Mucosa of descending colon (tissue), 3 donors: ENCODE measurements around the gene NFIL3. TPM values are rescaled to one million over a fixed set of nuclear protein-coding genes. Genes with fewer than 3 reads are reported as not detected.

Experiments used
- ATAC-seq: fragments of 200-7000 bp; cut with Tn5 transposase; one replicate; pipeline ENCODE4 v1.9.1; 2020; ENCODE audit warnings: mild to moderate bottlenecking, moderate library complexity
- DNase-seq, 3 donors: peaks; one replicate each; pipeline ENCODE4 v3.0.0-alpha.2; 2020
- H3K36me3 ChIP-seq: fragments of 200-600 bp; one replicate; pipeline ENCODE4 v1.8.0; 2021; ENCODE audit warnings: low read depth, mild to moderate bottlenecking
- H3K4me1 ChIP-seq: fragments of 200-600 bp; one replicate; pipeline ENCODE4 v1.8.0; 2021; ENCODE audit warnings: low read depth, mild to moderate bottlenecking
- H3K4me3 ChIP-seq: fragments of 200-600 bp; one replicate; pipeline ENCODE4 v1.8.0; 2021; ENCODE audit warnings: mild to moderate bottlenecking
- H3K9me3 ChIP-seq: fragments of 200-600 bp; one replicate; pipeline ENCODE4 v1.8.0; 2021; ENCODE audit warnings: mild to moderate bottlenecking
- intact Hi-C, 2 donors: fragments of 100-400 bp; cut with DNase I in 1 of 2; cut with micrococcal nuclease in 1 of 2; formaldehyde crosslinking; loops; one replicate each; pipeline versions ENCODE4 v1.11.0 to v1.11.1; 2022; cut with DNase I, micrococcal nuclease
- total RNA-seq, 3 donors: library from RNA; stranded (reverse); fragmentation: NEBNext Ultra II Directional in 2 of 3; extraction: Animal tissue kit (Norgen Biotek cat#: 25700) in 2 of 3; gene quantifications; one replicate each; pipeline versions ENCODE4 v1.2.1 to v1.2.4, GENCODE V29; 2021 to 2023
- TF ChIP-seq, protein P1 (sequence below): fragments of 200-600 bp; IDR thresholded peaks from one replicate; pipeline ENCODE4 v1.8.0; 2022; ENCODE audit warnings: antibody characterized with exemption, mild to moderate bottlenecking
- donor health status: DM: no; HTN: no; CAD: no; lungs with moderate emphysema.
- donor health status: DM: no; HTN: no; CAD: no.
- donor health status: DM: no; HTN: yes; CAD: no.

The NFIL3 gene
- total RNA-seq, 3 donors from 2014 or later: 17.7 to 41.9 (median 20.6) TPM

DNA sequence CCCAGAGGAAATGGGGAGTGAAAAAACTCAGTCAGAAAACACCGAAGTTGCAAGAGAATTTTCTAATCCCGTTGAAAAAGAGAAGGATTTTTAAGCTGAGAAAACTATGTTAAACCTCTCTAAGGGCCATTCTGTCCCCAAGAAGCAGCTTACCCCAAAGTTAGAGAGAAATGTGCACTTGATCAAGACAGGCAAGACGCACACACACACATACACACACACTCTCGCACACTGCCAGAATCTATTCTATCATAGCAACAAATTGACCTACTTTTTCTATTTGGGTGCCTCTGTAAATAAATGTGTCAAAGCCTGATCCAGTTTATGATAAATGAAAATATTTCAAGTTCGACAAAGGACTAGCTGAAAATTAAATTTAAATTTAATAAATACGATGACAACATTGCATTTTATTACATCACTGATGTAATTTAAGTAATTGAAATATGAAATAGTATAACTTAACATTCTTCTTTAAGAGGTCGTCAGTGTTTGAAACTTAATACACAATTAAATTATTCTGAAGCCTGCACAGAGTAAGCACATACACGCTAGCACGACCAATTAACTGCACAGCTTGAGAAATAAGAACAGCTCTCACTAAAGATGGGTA, 5.9 kb downstream of the NFIL3 start:
- TF ChIP-seq, protein P1, sequence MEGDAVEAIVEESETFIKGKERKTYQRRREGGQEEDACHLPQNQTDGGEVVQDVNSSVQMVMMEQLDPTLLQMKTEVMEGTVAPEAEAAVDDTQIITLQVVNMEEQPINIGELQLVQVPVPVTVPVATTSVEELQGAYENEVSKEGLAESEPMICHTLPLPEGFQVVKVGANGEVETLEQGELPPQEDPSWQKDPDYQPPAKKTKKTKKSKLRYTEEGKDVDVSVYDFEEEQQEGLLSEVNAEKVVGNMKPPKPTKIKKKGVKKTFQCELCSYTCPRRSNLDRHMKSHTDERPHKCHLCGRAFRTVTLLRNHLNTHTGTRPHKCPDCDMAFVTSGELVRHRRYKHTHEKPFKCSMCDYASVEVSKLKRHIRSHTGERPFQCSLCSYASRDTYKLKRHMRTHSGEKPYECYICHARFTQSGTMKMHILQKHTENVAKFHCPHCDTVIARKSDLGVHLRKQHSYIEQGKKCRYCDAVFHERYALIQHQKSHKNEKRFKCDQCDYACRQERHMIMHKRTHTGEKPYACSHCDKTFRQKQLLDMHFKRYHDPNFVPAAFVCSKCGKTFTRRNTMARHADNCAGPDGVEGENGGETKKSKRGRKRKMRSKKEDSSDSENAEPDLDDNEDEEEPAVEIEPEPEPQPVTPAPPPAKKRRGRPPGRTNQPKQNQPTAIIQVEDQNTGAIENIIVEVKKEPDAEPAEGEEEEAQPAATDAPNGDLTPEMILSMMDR: no peak

DNA sequence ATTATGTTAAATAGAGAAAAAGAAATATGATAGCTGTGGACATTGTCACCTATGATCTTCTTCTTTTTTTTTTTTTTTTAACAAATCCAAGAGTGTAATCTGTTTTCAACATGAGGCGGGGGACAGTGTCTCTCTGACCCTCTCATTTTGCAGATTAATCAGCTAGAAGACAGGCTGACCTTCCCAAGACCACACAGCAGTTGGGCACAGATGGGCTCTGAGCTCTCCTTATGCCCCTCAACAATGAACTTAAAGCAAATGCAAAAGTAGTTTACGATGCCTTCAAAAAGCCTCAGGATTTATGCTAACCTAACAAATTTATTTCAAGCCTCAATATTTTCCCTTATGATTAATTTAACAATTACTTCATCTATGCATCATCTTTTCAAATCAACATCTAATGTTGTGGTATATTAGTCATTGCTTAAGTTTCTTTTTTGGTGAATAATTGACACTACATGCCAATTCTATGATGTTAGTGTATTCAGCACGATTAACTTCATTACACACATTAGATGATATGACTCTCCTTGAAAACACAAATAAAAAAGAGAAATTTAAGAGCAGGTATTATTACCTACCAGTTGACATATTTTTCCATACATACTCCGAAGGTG, 7.4 kb downstream of the NFIL3 start:
- ATAC-seq: no peak
- no peak for DNase-seq
- intact Hi-C loops: no loop called here
- Histone ChIP-seq H3K4me3 (no peak overlapping the region), H3K36me3 (no peaks in the 10 kb centered on the region), H3K4me1 (peaks cover 14% of the 10 kb centered on the region), H3K9me3 (no peaks in the 10 kb centered on the region)
- TF ChIP-seq, protein P1: no peak

More for the DNA sequence above, 5.9 kb downstream of the NFIL3 start:
- intact Hi-C loops: no loop called here
- no peak overlapping the region for H3K4me3 ChIP-seq
- DNase-seq: no peak
- H3K9me3 ChIP-seq: no peaks in the 10 kb centered on the region
- ATAC-seq: no peak
- peaks cover 22% of the 10 kb centered on the region for H3K4me1 ChIP-seq
- no peaks in the 10 kb centered on the region for H3K36me3 ChIP-seq

- intact Hi-C loops: no loop called here
- no peak for DNase-seq
- no peak overlapping the region for H3K4me3 ChIP-seq
- TF ChIP-seq, protein P1: no peak
- ATAC-seq: peak; percentile 46
- H3K36me3 ChIP-seq: no peaks in the 10 kb centered on the region
- peaks cover 11% of the 10 kb centered on the region for H3K4me1 ChIP-seq
- no peaks in the 10 kb centered on the region for H3K9me3 ChIP-seq
Measured at GRCh38 chr9:91415290-91415689, 8.3 kb downstream of the NFIL3 start.

- ATAC-seq (no peak), DNase-seq (no peak)
- TF ChIP-seq, protein P1: no peak
- Histone ChIP-seq H3K9me3 (no peaks in the 10 kb centered on the region), H3K36me3 (no peaks in the 10 kb centered on the region), H3K4me1 (peaks cover 4% of the 10 kb centered on the region), H3K4me3 (no peak overlapping the region)
- intact Hi-C loops: no loop called here
Measured at GRCh38 chr9:91412941-91413340, 10.7 kb downstream of the NFIL3 start.

DNA sequence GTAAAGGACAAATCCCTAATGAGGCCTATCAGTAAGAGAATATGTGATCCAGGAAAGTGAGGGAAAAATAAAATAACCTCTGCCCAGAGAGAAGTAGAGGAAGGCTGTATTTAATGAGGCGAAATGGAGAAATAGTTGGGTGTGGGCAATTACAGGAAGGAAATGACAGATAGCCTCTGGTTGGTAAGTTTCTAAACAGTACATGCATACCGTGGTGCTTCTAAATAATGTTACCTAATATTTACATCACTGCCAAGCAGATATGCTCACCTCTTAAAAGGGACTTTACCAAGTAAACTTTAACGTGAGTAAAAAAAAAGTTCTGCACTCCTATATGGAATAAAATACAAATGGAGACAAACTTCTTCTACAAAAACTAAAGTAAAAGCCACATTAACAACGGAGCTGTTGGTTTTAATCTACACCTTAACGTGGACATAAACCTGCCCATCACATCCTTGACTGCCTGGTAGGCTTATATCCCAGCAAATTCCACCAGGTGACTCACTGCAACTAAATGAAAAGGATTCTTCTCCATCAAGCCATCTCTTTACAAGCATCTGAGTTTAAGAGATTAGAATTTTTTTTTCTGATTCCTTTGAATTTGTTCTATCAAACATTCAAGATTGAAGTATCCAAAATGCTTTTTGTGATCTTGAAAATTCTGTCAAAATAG, 12.4 kb downstream of the NFIL3 start:
- intact Hi-C loops: no loop called here
- peak; percentile 12 for ATAC-seq

More for the DNA sequence above, 12.4 kb downstream of the NFIL3 start:
- no peak overlapping the region for H3K4me3 ChIP-seq
- no peaks in the 10 kb centered on the region for H3K9me3 ChIP-seq
- H3K4me1 ChIP-seq: peaks cover 4% of the 10 kb centered on the region
- no peak for DNase-seq
- no peaks in the 10 kb centered on the region for H3K36me3 ChIP-seq
- TF ChIP-seq, protein P1: no peak
